ENCODE results near the gene VAT1. TPM values are rescaled to one million over a fixed set of nuclear protein-coding genes. Genes with fewer than 3 reads are reported as not detected.
A peak's percentile ranks its signal among the peaks of the same experiment; 100 is the strongest.

The VAT1 gene
- polyA plus RNA-seq, 3 donors from 2014 or later: 33.7 to 56.3 (median 34.5) TPM

- Mint-ChIP-seq H3K27me3 (ENCODE audit: low read depth in 3 of 3) (peaks cover 0 to 1% (median 0%) of the 10 kb centered on the region in 3 donors), H3K36me3 (no peaks in the 10 kb centered on the region), H3K4me1 (no peaks in the 10 kb centered on the region), H3K4me3 (no peak overlapping the region), H3K27ac (no peak overlapping the region), H3K9me3 (no peaks in the 10 kb centered on the region)
- DNase-seq: no peak
Measured at GRCh38 chr17:43039646-43040045, 17.5 kb upstream of the VAT1 start.

GRCh38 chr17:43034894-43035293 lies 12.7 kb upstream of the VAT1 start:
- Mint-ChIP-seq H3K27ac (no peak overlapping the region), H3K4me1 (no peaks in the 10 kb centered on the region), H3K4me3 (no peak overlapping the region), H3K36me3 (no peaks in the 10 kb centered on the region), H3K9me3 (no peaks in the 10 kb centered on the region), H3K27me3 (ENCODE audit: low read depth in 3 of 3) (peaks cover 0 to 1% (median 0%) of the 10 kb centered on the region in 3 donors)
- DNase-seq: no peak

GRCh38 chr17:43033948-43034881 lies 12.0 kb upstream of the VAT1 start:
- H3K27ac Mint-ChIP-seq: no peak overlapping the region
- no peak for DNase-seq
- no peaks in the 10 kb centered on the region for H3K9me3 Mint-ChIP-seq
- no peaks in the 10 kb centered on the region for H3K4me1 Mint-ChIP-seq
- peaks cover 0 to 1% (median under 1%) of the 10 kb centered on the region in 3 donors for H3K27me3 Mint-ChIP-seq (ENCODE audit: low read depth in 3 of 3)
- no peak overlapping the region for H3K4me3 Mint-ChIP-seq
- H3K36me3 Mint-ChIP-seq: no peaks in the 10 kb centered on the region

GRCh38 chr17:43031666-43032065 lies 9.5 kb upstream of the VAT1 start:
- no peak overlapping the region for H3K4me3 Mint-ChIP-seq
- no peak overlapping the region for H3K27ac Mint-ChIP-seq
- H3K27me3 Mint-ChIP-seq (ENCODE audit: low read depth in 3 of 3): peaks cover 1 to 3% (median 1%) of the 10 kb centered on the region in 3 donors
- DNase-seq: no peak
- H3K9me3 Mint-ChIP-seq: no peaks in the 10 kb centered on the region
- H3K4me1 Mint-ChIP-seq: no peaks in the 10 kb centered on the region
- H3K36me3 Mint-ChIP-seq: no peaks in the 10 kb centered on the region

GRCh38 chr17:43030137-43030767 lies 8.1 kb upstream of the VAT1 start:
- Mint-ChIP-seq H3K4me1 (peaks cover 0 to 3% of the 10 kb centered on the region in 2 donors), H3K27me3 (ENCODE audit: low read depth in 3 of 3) (peaks cover 0 to 3% (median 1%) of the 10 kb centered on the region in 3 donors), H3K36me3 (no peaks in the 10 kb centered on the region), H3K9me3 (no peaks in the 10 kb centered on the region), H3K27ac (peak overlapping the region in 1 of 6 donors; percentile 42), H3K4me3 (no peak overlapping the region)
- no peak for DNase-seq

- Mint-ChIP-seq H3K4me1 (peaks cover 10 to 14% of the 10 kb centered on the region in 2 donors), H3K27me3 (ENCODE audit: low read depth in 3 of 3) (peaks cover 4 to 9% (median 6%) of the 10 kb centered on the region in 3 donors), H3K9me3 (no peaks in the 10 kb centered on the region), H3K27ac (peak overlapping the region in 1 of 6 donors; percentile 30), H3K4me3 (no peak overlapping the region), H3K36me3 (no peaks in the 10 kb centered on the region)
- no peak for DNase-seq
Measured at GRCh38 chr17:43028221-43028861, 6.2 kb upstream of the VAT1 start.

- Mint-ChIP-seq H3K36me3 (no peaks in the 10 kb centered on the region), H3K4me3 (peak overlapping the region in 1 of 5 donors; percentile 52), H3K27ac (peak overlapping the region in 2 of 6 donors; percentile 32 to 86), H3K4me1 (peaks cover 10 to 14% of the 10 kb centered on the region in 2 donors), H3K9me3 (no peaks in the 10 kb centered on the region), H3K27me3 (ENCODE audit: low read depth in 3 of 3) (peaks cover 4 to 9% (median 6%) of the 10 kb centered on the region in 3 donors)
- no peak for DNase-seq
Measured at GRCh38 chr17:43027091-43028032, 5.2 kb upstream of the VAT1 start.

- Mint-ChIP-seq H3K27ac (peak overlapping the region in 1 of 6 donors; percentile 32), H3K4me3 (peak overlapping the region in 3 of 5 donors; percentile 44 to 50 (median 46)), H3K9me3 (no peaks in the 10 kb centered on the region), H3K27me3 (ENCODE audit: low read depth in 3 of 3) (peaks cover 6 to 9% (median 7%) of the 10 kb centered on the region in 3 donors), H3K4me1 (peaks cover 10 to 16% of the 10 kb centered on the region in 2 donors), H3K36me3 (no peaks in the 10 kb centered on the region)
- no peak for DNase-seq
Measured at GRCh38 chr17:43026595-43026994, 4.4 kb upstream of the VAT1 start.

- Mint-ChIP-seq H3K4me1 (peaks cover 14 to 20% of the 10 kb centered on the region in 2 donors), H3K4me3 (peak overlapping the region; percentile 50 to 81 (median 72)), H3K9me3 (no peaks in the 10 kb centered on the region), H3K27me3 (ENCODE audit: low read depth in 3 of 3) (peaks cover 6 to 9% (median 7%) of the 10 kb centered on the region in 3 donors), H3K36me3 (no peaks in the 10 kb centered on the region), H3K27ac (peak overlapping the region in 2 of 6 donors; percentile 27 to 28)
- no peak for DNase-seq
Measured at GRCh38 chr17:43025766-43026537, 3.8 kb upstream of the VAT1 start.

- no peak for DNase-seq
- Mint-ChIP-seq H3K4me1 (peaks cover 17 to 24% of the 10 kb centered on the region in 2 donors), H3K4me3 (peak overlapping the region; percentile 60 to 81 (median 72)), H3K27ac (peak overlapping the region in 3 of 6 donors; percentile 34 to 89 (median 67)), H3K36me3 (no peaks in the 10 kb centered on the region), H3K9me3 (no peaks in the 10 kb centered on the region), H3K27me3 (ENCODE audit: low read depth in 3 of 3) (peaks cover 7 to 9% (median 7%) of the 10 kb centered on the region in 3 donors)
Measured at GRCh38 chr17:43025290-43025657, 3.1 kb upstream of the VAT1 start.

GRCh38 chr17:43024407-43025289 lies 2.5 kb upstream of the VAT1 start, which contains the start of gene RND2:
Gene RND2, plus strand, starts transcription at chr17:43025231. Its CDS starts 117 bp downstream, at chr17:43025348.
- H3K9me3 Mint-ChIP-seq: no peaks in the 10 kb centered on the region
- H3K4me1 Mint-ChIP-seq: peaks cover 17 to 30% of the 10 kb centered on the region in 2 donors
- DNase-seq: peak; percentile 76 to 77 (median 77)

More at GRCh38 chr17:43024407-43025289, 2.5 kb upstream of the VAT1 start, which contains the start of gene RND2:
- Mint-ChIP-seq H3K27ac (peak within 1 kb of the TSS; percentile 48 to 93 (median 86)), H3K27me3 (ENCODE audit: low read depth in 3 of 3) (peaks cover 7 to 10% (median 9%) of the 10 kb centered on the region in 3 donors), H3K36me3 (no peaks in the 10 kb centered on the region), H3K4me3 (peak within 1 kb of the TSS; percentile 87 to 98 (median 90))

Data from immature natural killer cell (primary cell).